OCI-LY1 (cell line): ENCODE data around the gene ADIRF.

Experiments used
- H2AFZ ChIP-seq: fragments of 200-600 bp; sonication (generic), shearing (Covaris generic); 2 replicates; pipeline ENCODE4 v1.6.0; 2014; ENCODE audit warnings: antibody characterized with exemption, mild to moderate bottlenecking, low read length
- H3F3A ChIP-seq: fragments of 200-600 bp; sonication (generic), shearing (Covaris generic); 2 replicates; pipeline ENCODE4 v1.6.0; 2014; ENCODE audit warnings: mild to moderate bottlenecking, antibody characterized with exemption, low read length, moderate library complexity; ENCODE audit not compliant: insufficient read depth
- H3K27ac ChIP-seq: fragments of 200-600 bp; sonication (generic); 2 replicates; pipeline ENCODE4 v1.5.1; 2014; ENCODE audit warnings: low read length, mixed run types, mild to moderate bottlenecking, low read depth; ENCODE audit not compliant: poor library complexity, severe bottlenecking
- H3K27me3 ChIP-seq: fragments of 200-600 bp; sonication (generic); 2 replicates; pipeline ENCODE4 v1.6.0; 2014; ENCODE audit warnings: antibody characterized with exemption, mild to moderate bottlenecking, low read length, moderate library complexity; ENCODE audit not compliant: insufficient read depth
- H3K36me3 ChIP-seq: fragments of 200-600 bp; sonication (generic); 2 replicates; pipeline ENCODE4 v1.6.1; 2014; ENCODE audit warnings: mild to moderate bottlenecking, antibody characterized with exemption, low read length, moderate library complexity, mixed read lengths; ENCODE audit not compliant: insufficient read depth
- H3K4me1 ChIP-seq: fragments of 200-600 bp; sonication (generic); 2 replicates; pipeline ENCODE4 v1.5.1; 2014; ENCODE audit warnings: mild to moderate bottlenecking, low read length, moderate library complexity; ENCODE audit not compliant: insufficient read depth, severe bottlenecking
- H3K4me2 ChIP-seq: fragments of 200-600 bp; sonication (generic), shearing (Covaris generic); 2 replicates; pipeline ENCODE4 v1.6.1; 2014; ENCODE audit warnings: low read length
- H3K4me3 ChIP-seq: fragments of 200-600 bp; sonication (generic); 2 replicates; pipeline ENCODE4 v1.5.1; 2014; ENCODE audit warnings: low read length, low read depth, mild to moderate bottlenecking, mixed read lengths; ENCODE audit not compliant: poor library complexity, severe bottlenecking
- H3K79me2 ChIP-seq: fragments of 200-600 bp; shearing (Covaris generic); 2 replicates; pipeline ENCODE4 v1.6.1; 2016; ENCODE audit warnings: mixed run types, low read length, mixed read lengths; ENCODE audit not compliant: insufficient read depth
- H3K9ac ChIP-seq: fragments of 200-600 bp; sonication (generic), shearing (Covaris generic); 2 replicates; pipeline ENCODE4 v1.6.1; 2014; ENCODE audit warnings: mild to moderate bottlenecking, low read length, mixed read lengths
- H3K9me2 ChIP-seq: fragments of 200-600 bp; sonication (generic), shearing (Covaris generic); 2 replicates; pipeline ENCODE4 v1.6.1; 2014; ENCODE audit warnings: low read depth, mild to moderate bottlenecking, low read length, mixed read lengths
- H3K9me3 ChIP-seq: fragments of 200-600 bp; shearing (Covaris generic); 2 replicates; pipeline ENCODE4 v1.6.1; 2014; ENCODE audit warnings: low read length, mixed read lengths
- H4K20me1 ChIP-seq: fragments of 200-600 bp; sonication (generic), shearing (Covaris generic); 2 replicates; pipeline ENCODE4 v1.6.0; 2016; ENCODE audit warnings: mild to moderate bottlenecking, low read length; ENCODE audit not compliant: insufficient read depth
- EZH2 ChIP-seq: fragments of 200-600 bp; sonication (generic), shearing (Covaris generic); IDR thresholded peaks from 2 replicates; pipeline ENCODE4 v1.8.0; 2017; ENCODE audit warnings: borderline replicate concordance, mixed run types, mild to moderate bottlenecking, antibody characterized with exemption, low read length, moderate library complexity, mixed read lengths
- TF ChIP-seq, protein P1 (sequence below): fragments of 200-600 bp; sonication (generic), shearing (Covaris generic); IDR thresholded peaks from 2 replicates; pipeline ENCODE4 v1.5.1; 2017; ENCODE audit warnings: mild to moderate bottlenecking, antibody characterized with exemption, low read length, moderate library complexity, mixed read lengths

The ADIRF gene

GRCh38 chr10:86956195-86956847 lies 12.0 kb upstream of the ADIRF start:
- peaks cover 6% of the 10 kb centered on the region for H3K4me1 ChIP-seq
- H4K20me1 ChIP-seq, result no peaks in the 10 kb centered on the region

GRCh38 chr10:86956848-86957448 lies 11.3 kb upstream of the ADIRF start:
- H4K20me1 ChIP-seq, result no peaks in the 10 kb centered on the region
- H3K4me2 ChIP-seq, result no peak overlapping the region
- H3K9me3 ChIP-seq, result no peaks in the 10 kb centered on the region
- no peaks in the 10 kb centered on the region; the same call in 1 of the 2 replicates for H3K27me3 ChIP-seq
- H3K9ac ChIP-seq, result no peak overlapping the region
- no peaks in the 10 kb centered on the region for H3K9me2 ChIP-seq
- no peak overlapping the region for H2AFZ ChIP-seq
- H3K36me3 ChIP-seq, result no peaks in the 10 kb centered on the region; the same call in 1 of the 2 replicates
- no peaks in the 10 kb centered on the region for H3F3A ChIP-seq
- no peak overlapping the region for H3K4me3 ChIP-seq
- H3K79me2 ChIP-seq, result no peaks in the 10 kb centered on the region
- H3K27ac ChIP-seq, result no peak overlapping the region
- TF ChIP-seq, protein P1, sequence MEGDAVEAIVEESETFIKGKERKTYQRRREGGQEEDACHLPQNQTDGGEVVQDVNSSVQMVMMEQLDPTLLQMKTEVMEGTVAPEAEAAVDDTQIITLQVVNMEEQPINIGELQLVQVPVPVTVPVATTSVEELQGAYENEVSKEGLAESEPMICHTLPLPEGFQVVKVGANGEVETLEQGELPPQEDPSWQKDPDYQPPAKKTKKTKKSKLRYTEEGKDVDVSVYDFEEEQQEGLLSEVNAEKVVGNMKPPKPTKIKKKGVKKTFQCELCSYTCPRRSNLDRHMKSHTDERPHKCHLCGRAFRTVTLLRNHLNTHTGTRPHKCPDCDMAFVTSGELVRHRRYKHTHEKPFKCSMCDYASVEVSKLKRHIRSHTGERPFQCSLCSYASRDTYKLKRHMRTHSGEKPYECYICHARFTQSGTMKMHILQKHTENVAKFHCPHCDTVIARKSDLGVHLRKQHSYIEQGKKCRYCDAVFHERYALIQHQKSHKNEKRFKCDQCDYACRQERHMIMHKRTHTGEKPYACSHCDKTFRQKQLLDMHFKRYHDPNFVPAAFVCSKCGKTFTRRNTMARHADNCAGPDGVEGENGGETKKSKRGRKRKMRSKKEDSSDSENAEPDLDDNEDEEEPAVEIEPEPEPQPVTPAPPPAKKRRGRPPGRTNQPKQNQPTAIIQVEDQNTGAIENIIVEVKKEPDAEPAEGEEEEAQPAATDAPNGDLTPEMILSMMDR, result no peak
- no peak for TF ChIP-seq EZH2
- peaks cover 6% of the 10 kb centered on the region for H3K4me1 ChIP-seq

More at GRCh38 chr10:86956195-86956847, 12.0 kb upstream of the ADIRF start:
- H3K27me3 ChIP-seq, result no peaks in the 10 kb centered on the region; the same call in 1 of the 2 replicates
- H3K4me3 ChIP-seq, result no peak overlapping the region
- H3F3A ChIP-seq, result no peaks in the 10 kb centered on the region
- no peak overlapping the region for H3K9ac ChIP-seq
- H3K36me3 ChIP-seq, result no peaks in the 10 kb centered on the region; the same call in 1 of the 2 replicates
- H3K79me2 ChIP-seq, result no peaks in the 10 kb centered on the region
- no peak overlapping the region for H2AFZ ChIP-seq
- no peak overlapping the region for H3K4me2 ChIP-seq
- no peaks in the 10 kb centered on the region for H3K9me3 ChIP-seq
- no peak for TF ChIP-seq EZH2
- TF ChIP-seq, protein P1, result no peak
- H3K27ac ChIP-seq, result no peak overlapping the region
- H3K9me2 ChIP-seq, result no peaks in the 10 kb centered on the region

DNA sequence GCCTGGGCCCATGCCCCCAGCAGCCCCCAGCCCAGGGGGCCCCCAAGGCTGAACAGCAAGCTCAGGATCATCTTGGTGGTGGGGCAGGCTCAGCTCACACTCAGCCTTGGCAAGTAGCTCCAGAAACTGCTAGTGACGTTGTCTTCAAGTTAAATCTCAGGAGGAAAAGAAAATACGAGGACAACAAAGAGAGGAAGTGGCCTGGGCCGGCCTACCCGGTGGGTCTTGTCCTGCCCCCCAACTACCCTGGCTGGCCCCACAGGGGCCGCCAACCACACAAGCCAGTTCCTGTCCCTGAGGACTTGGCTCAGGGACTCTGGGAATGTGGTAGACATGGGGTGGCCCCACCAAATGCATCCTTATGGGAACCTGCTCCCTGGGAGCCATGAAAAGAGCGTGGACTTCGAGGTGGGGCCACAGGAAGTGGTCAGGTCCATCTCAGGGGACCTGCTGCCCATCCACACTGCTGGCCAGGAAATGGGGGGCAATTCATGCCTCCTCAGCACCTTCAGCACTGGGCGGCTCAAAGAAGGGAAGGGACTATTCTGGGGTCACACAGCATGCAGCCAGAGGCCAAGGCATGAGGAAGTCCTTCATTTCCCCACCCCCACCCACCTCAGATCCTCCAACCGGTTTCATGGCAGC lies 10.7 kb upstream of the ADIRF start, which contains the start of gene MMRN2:
Gene MMRN2 (minus strand): TSS at position 145 of the 645 bp plus-strand sequence. CDS start 74 bp downstream, at position 71.
- no peak for TF ChIP-seq EZH2
- TF ChIP-seq, protein P1, result no peak
- H3K4me2 ChIP-seq, result no peak within 1 kb of the TSS

More for the DNA sequence above, 10.7 kb upstream of the ADIRF start, which contains the start of gene MMRN2:
- no peak within 1 kb of the TSS for H3K9ac ChIP-seq
- no peaks in the 10 kb centered on the region for H3K9me2 ChIP-seq
- no peaks in the 10 kb centered on the region for H3K27me3 ChIP-seq
- H4K20me1 ChIP-seq, result no peaks in the 10 kb centered on the region
- H3K4me1 ChIP-seq, result peaks cover 6% of the 10 kb centered on the region
- H3K27ac ChIP-seq, result no peak within 1 kb of the TSS
- no peaks in the 10 kb centered on the region for H3K36me3 ChIP-seq
- H2AFZ ChIP-seq, result no peak within 1 kb of the TSS
- no peak within 1 kb of the TSS for H3K4me3 ChIP-seq
- H3F3A ChIP-seq, result no peaks in the 10 kb centered on the region
- H3K79me2 ChIP-seq, result no peaks in the 10 kb centered on the region
- no peaks in the 10 kb centered on the region for H3K9me3 ChIP-seq
